GM19455 (cell line): ENCODE results near the gene RNPC3.

Experiments
- ATAC-seq: cut with Tn5 transposase; IDR thresholded peaks from one replicate; pipeline ENCODE4 v1.9.1; 2021; ENCODE audit not compliant: unreplicated experiment

RNPC3 gene

GRCh38 chr1:103525607-103526507 is at the start of gene RNPC3:
Gene RNPC3 (plus strand): TSS chr1:103525699. CDS start chr1:103526071, 372 bp downstream.
- ATAC-seq, result peak; percentile 79

GRCh38 chr1:103477101-103477500 is 48.4 kb upstream of the RNPC3 start:
- ATAC-seq, result no peak

GRCh38 chr1:103489935-103490334 is 35.6 kb upstream of the RNPC3 start:
- no peak for ATAC-seq

- no peak for ATAC-seq
Measured at GRCh38 chr1:103492003-103492625, 33.4 kb upstream of the RNPC3 start.

GRCh38 chr1:103496014-103496635 is 29.4 kb upstream of the RNPC3 start:
- ATAC-seq, result no peak

- ATAC-seq, result no peak
Measured at GRCh38 chr1:103497404-103497803, 28.1 kb upstream of the RNPC3 start.

- ATAC-seq, result no peak
Measured at GRCh38 chr1:103509250-103509649, 16.2 kb upstream of the RNPC3 start.

- no peak for ATAC-seq
Measured at GRCh38 chr1:103513711-103514110, 11.8 kb upstream of the RNPC3 start.

GRCh38 chr1:103514920-103515503 is 10.5 kb upstream of the RNPC3 start:
- peak; percentile 69 for ATAC-seq

- ATAC-seq, result no peak
Measured at GRCh38 chr1:103516283-103516682, 9.2 kb upstream of the RNPC3 start.

GRCh38 chr1:103516693-103517092 is 8.8 kb upstream of the RNPC3 start:
- no peak for ATAC-seq

- peak; percentile 79 for ATAC-seq
Measured at GRCh38 chr1:103517380-103518047, 8.0 kb upstream of the RNPC3 start.

GRCh38 chr1:103520822-103521221 is 4.7 kb upstream of the RNPC3 start:
- no peak for ATAC-seq

GRCh38 chr1:103523346-103523745 is 2.2 kb upstream of the RNPC3 start:
- no peak for ATAC-seq

- ATAC-seq, result peak; percentile 55
Measured at GRCh38 chr1:103525114-103525606, 339 bp upstream of the RNPC3 start.

- ATAC-seq, result no peak
Measured at GRCh38 chr1:103527331-103527730, 1.8 kb downstream of the RNPC3 start.

- no peak for ATAC-seq
Measured at GRCh38 chr1:103529746-103530145, 4.2 kb downstream of the RNPC3 start.

- ATAC-seq, result no peak
Measured at GRCh38 chr1:103538226-103538625, 12.7 kb downstream of the RNPC3 start.

GRCh38 chr1:103541431-103541830 is 15.9 kb downstream of the RNPC3 start:
- no peak for ATAC-seq

- ATAC-seq, result no peak
Measured at GRCh38 chr1:103546496-103546895, 21.0 kb downstream of the RNPC3 start.

- no peak for ATAC-seq
Measured at GRCh38 chr1:103547840-103548239, 22.3 kb downstream of the RNPC3 start.
